HEK293 (cell line): Measurements from ENCODE around the gene SWT1.

Experiments
- CTCF ChIA-PET: fragments of 350-600 bp; formaldehyde crosslinking; extraction: SDS; loops from one replicate; lab custom pipeline; 2021; ENCODE audit warnings: antibody characterized with exemption; lab: Yijun Ruan, JAX
- POLR2A ChIA-PET: fragments of 300-600 bp; formaldehyde crosslinking; extraction: SDS; loops from one replicate; lab custom pipeline; 2020; ENCODE audit warnings: antibody characterized with exemption, inconsistent platforms; lab: Yijun Ruan, JAX
- H3K27ac ChIP-seq: fragments of 200-500 bp; sonication (Bioruptor generic); 2 replicates; pipeline ENCODE4 v1.5.1; 2014; ENCODE audit warnings: low read depth, low read length, control low read depth, inconsistent platforms; ENCODE audit errors: extremely low read depth
- H3K36me3 ChIP-seq, 2 experiments: fragments of 200-500 bp in 1 of 2; sonication (Bioruptor generic) in 1 of 2; 1 replicate in 1 of 2; 2 replicates in 1 of 2; pipeline ENCODE4 v1.5.1; 2014 to 2017; ENCODE audit warnings: inconsistent platforms in 2 of 2, low read length in 2 of 2; ENCODE audit not compliant: control insufficient read depth in 2 of 2, insufficient read depth in 1 of 2
- H3K4me1 ChIP-seq: fragments of 200-500 bp; sonication (Bioruptor generic); 2 replicates; pipeline ENCODE4 v1.5.1; 2014; ENCODE audit warnings: mild to moderate bottlenecking, low read length, inconsistent platforms; ENCODE audit not compliant: control insufficient read depth, insufficient read depth
- H3K4me3 ChIP-seq: 2 replicates; pipeline ENCODE4 v1.5.1; 2011; ENCODE audit warnings: low read depth, mild to moderate bottlenecking, control low read depth, low read length, moderate library complexity
- H3K9me3 ChIP-seq: fragments of 200-500 bp; sonication (Bioruptor generic); 2 replicates; pipeline ENCODE4 v1.5.1; 2014; ENCODE audit warnings: low read depth, low read length, inconsistent platforms; ENCODE audit not compliant: control insufficient read depth, insufficient read depth
- EGR2 ChIP-seq: fragments of 450-650 bp; formaldehyde crosslinking; IDR thresholded peaks from 2 replicates; pipeline ENCODE4 v1.5.1; 2016; ENCODE audit warnings: low read depth, missing biosample characterization, missing genetic modification characterization
- GLI2 ChIP-seq: fragments of 450-650 bp; formaldehyde crosslinking; IDR thresholded peaks from 2 replicates; pipeline ENCODE4; 2017; ENCODE audit warnings: missing biosample characterization, missing genetic modification characterization, low read depth, borderline replicate concordance
- GLIS2 ChIP-seq: fragments of 450-650 bp; formaldehyde crosslinking; IDR thresholded peaks from 2 replicates; pipeline ENCODE4 v1.5.1; 2016; ENCODE audit warnings: missing biosample characterization, missing genetic modification characterization
- INSM2 ChIP-seq: fragments of 450-650 bp; formaldehyde crosslinking; IDR thresholded peaks from 2 replicates; pipeline ENCODE4 v1.5.1; 2016; ENCODE audit warnings: missing biosample characterization, missing genetic modification characterization
- KLF1 ChIP-seq: fragments of 450-650 bp; formaldehyde crosslinking; IDR thresholded peaks from 2 replicates; pipeline ENCODE4 v1.5.1; 2016; ENCODE audit warnings: missing biosample characterization, missing genetic modification characterization
- OVOL3 ChIP-seq: fragments of 450-650 bp; formaldehyde crosslinking; IDR thresholded peaks from 2 replicates; pipeline ENCODE4 v1.5.1; 2016; ENCODE audit warnings: missing biosample characterization, missing genetic modification characterization
- SETDB1 ChIP-seq: IDR thresholded peaks from one replicate; pipeline ENCODE4 v1.6.1; 2017; ENCODE audit warnings: mild to moderate bottlenecking, low read length, moderate library complexity, mixed read lengths; ENCODE audit not compliant: insufficient read length
- TRIM28 ChIP-seq: IDR thresholded peaks from 2 replicates; pipeline ENCODE4 v1.6.1; 2011; ENCODE audit warnings: low read length, control low read depth, borderline replicate concordance
- ZBTB17 ChIP-seq: fragments of 450-650 bp; formaldehyde crosslinking; IDR thresholded peaks from 2 replicates; pipeline ENCODE4 v1.5.1; 2016; ENCODE audit warnings: missing biosample characterization, missing genetic modification characterization
- ZBTB6 ChIP-seq: fragments of 450-650 bp; formaldehyde crosslinking; IDR thresholded peaks from 2 replicates; pipeline ENCODE4 v1.5.1; 2017; ENCODE audit warnings: missing biosample characterization, missing genetic modification characterization
- ZNF19 ChIP-seq: fragments of 450-650 bp; formaldehyde crosslinking; IDR thresholded peaks from 2 replicates; pipeline ENCODE4; 2016; ENCODE audit warnings: missing biosample characterization, missing genetic modification characterization, low read depth
- ZNF26 ChIP-seq: fragments of 450-650 bp; formaldehyde crosslinking; IDR thresholded peaks from 2 replicates; pipeline ENCODE4 v1.5.1; 2016; ENCODE audit warnings: missing biosample characterization, missing genetic modification characterization
- ZNF292 ChIP-seq: fragments of 450-650 bp; formaldehyde crosslinking; IDR thresholded peaks from 2 replicates; pipeline ENCODE4 v1.5.1; 2016; ENCODE audit warnings: low read depth, missing biosample characterization, missing genetic modification characterization, borderline replicate concordance
- ZNF416 ChIP-seq: fragments of 450-650 bp; formaldehyde crosslinking; IDR thresholded peaks from 2 replicates; pipeline ENCODE4 v1.5.1; 2016; ENCODE audit warnings: missing biosample characterization, missing genetic modification characterization
- ZNF433 ChIP-seq: fragments of 450-650 bp; formaldehyde crosslinking; IDR thresholded peaks from 2 replicates; pipeline ENCODE4 v1.5.1; 2016; ENCODE audit warnings: missing biosample characterization, missing genetic modification characterization, low read depth
- ZNF580 ChIP-seq: fragments of 450-650 bp; formaldehyde crosslinking; IDR thresholded peaks from 2 replicates; pipeline ENCODE4 v1.5.1; 2016; ENCODE audit warnings: missing biosample characterization, missing genetic modification characterization
- ZNF785 ChIP-seq: fragments of 450-650 bp; formaldehyde crosslinking; IDR thresholded peaks from 2 replicates; pipeline ENCODE4 v1.5.1; 2016; ENCODE audit warnings: missing biosample characterization, missing genetic modification characterization
- ZNF792 ChIP-seq: fragments of 450-650 bp; formaldehyde crosslinking; IDR thresholded peaks from 2 replicates; pipeline ENCODE4 v1.5.1; 2016; ENCODE audit warnings: missing biosample characterization, missing genetic modification characterization
- ZNF830 ChIP-seq: fragments of 450-650 bp; IDR thresholded peaks from 2 replicates; pipeline ENCODE4 v1.5.0; 2018; ENCODE audit warnings: missing biosample characterization, missing genetic modification characterization, low read depth, mild to moderate bottlenecking, moderate library complexity
- ZNF837 ChIP-seq: fragments of 450-650 bp; formaldehyde crosslinking; IDR thresholded peaks from 2 replicates; pipeline ENCODE4 v1.5.1; 2016; ENCODE audit warnings: missing biosample characterization, missing genetic modification characterization
- ZSCAN30 ChIP-seq: fragments of 450-650 bp; IDR thresholded peaks from 2 replicates; pipeline ENCODE4 v1.5.1; 2018; ENCODE audit warnings: missing biosample characterization, mild to moderate bottlenecking, missing genetic modification characterization, moderate library complexity

SWT1 gene

GRCh38 chr1:185314411-185314810, 157.4 kb downstream of the SWT1 start:
- Histone ChIP-seq H3K4me1 (peaks cover 13% of the 10 kb centered on the region), H3K4me3 (peak overlapping the region; percentile 91; the same call in 1 of the 2 replicates), H3K27ac (no peak overlapping the region), H3K9me3 (no peaks in the 10 kb centered on the region), H3K36me3 (peaks cover 7 to 13% of the 10 kb centered on the region in 2 experiments; a peak in 2 of 3 replicates)
- CTCF ChIA-PET, result interaction anchor here (1.3 kb wide), 1 partner anchor 356 kb away, joined by 5 read pairs; no protein-coding TSS in a partner anchor
- POLR2A ChIA-PET, result no interaction called here
- TF ChIP-seq OVOL3, result no peak
- TF ChIP-seq TRIM28, result 0 out of 2 replicates have a peak, but pooled peaks have one; percentile 38

GRCh38 chr1:185315445-185316071, 158.6 kb downstream of the SWT1 start:
- TF ChIP-seq ZBTB17 (tag by site-specific recombination) (0 out of 2 replicates have a peak, but pooled peaks have one; percentile 24), ZBTB6 (0 out of 2 replicates have a peak, but pooled peaks have one; percentile 38), ZNF19 (tag by site-specific recombination) (no peak), ZNF580 (0 out of 2 replicates have a peak, but pooled peaks have one; percentile 8)
- TF ChIP-seq, all 188 proteins: peak for 3
- CTCF ChIA-PET, result interaction anchor here (1.2 to 1.5 kb wide), 2 partner anchors 281 to 354 kb away, joined by 4 to 7 read pairs; no protein-coding TSS in a partner anchor

GRCh38 chr1:185316163-185317033, 159.4 kb downstream of the SWT1 start:
- Histone ChIP-seq H3K36me3 (no peaks in the 10 kb centered on the region), H3K27ac (peak overlapping the region; percentile 90), H3K9me3 (no peaks in the 10 kb centered on the region), H3K4me1 (peaks cover 9% of the 10 kb centered on the region), H3K4me3 (peak overlapping the region; percentile 91)
- CTCF ChIA-PET, result interaction anchor here (0.6 to 1.5 kb wide), 7 partner anchors 25 to 353 kb away, joined by 3 to 7 read pairs (median 4); no protein-coding TSS in a partner anchor
- POLR2A ChIA-PET, result interaction anchor here (0.6 to 1.5 kb wide), 13 partner anchors 21 to 402 kb away, joined by 3 to 10 read pairs (median 4); partner anchors contain the start of gene NIBAN1
- TF ChIP-seq ZBTB6 (0 out of 2 replicates have a peak, but pooled peaks have one; percentile 10), INSM2 (tag by site-specific recombination) (peak; percentile 65; the same call in 1 of the 2 replicates), ZNF830 (no peak), GLIS2 (tag by site-specific recombination) (peak; percentile 63), KLF1 (tag by site-specific recombination) (peak; percentile 46), ZNF433 (tag by site-specific recombination) (no peak), ZSCAN30 (peak; percentile 9; the same call in 1 of the 2 replicates), ZNF26 (tag by site-specific recombination) (no peak), GLI2 (tag by site-specific recombination) (no peak), ZNF785 (tag by site-specific recombination) (no peak), ZNF416 (tag by site-specific recombination) (no peak), SETDB1 (no peak), ZNF292 (no peak), ZNF837 (tag by site-specific recombination) (no peak), ZNF792 (tag by site-specific recombination) (no peak), EGR2 (peak; percentile 71)

More at GRCh38 chr1:185315445-185316071, 158.6 kb downstream of the SWT1 start:
- POLR2A ChIA-PET, result interaction anchor here (1.5 kb wide), 2 partner anchors 250 to 252 kb away, joined by 4 to 6 read pairs; no protein-coding TSS in a partner anchor
- Histone ChIP-seq H3K9me3 (no peaks in the 10 kb centered on the region), H3K36me3 (peaks cover 3 to 7% of the 10 kb centered on the region in 2 experiments; a peak in 2 of 3 replicates), H3K4me1 (peaks cover 9% of the 10 kb centered on the region), H3K4me3 (peak overlapping the region; percentile 91), H3K27ac (no peak overlapping the region)
